Hepatocyte (in vitro differentiated cells): ENCODE data around the gene GGTA1. TPM values are rescaled to one million over a fixed set of nuclear protein-coding genes. Genes with fewer than 3 reads are reported as not detected.

ENCODE experiments used
- DNase-seq: peaks from one replicate; pipeline ENCODE4 v3.0.0-alpha.2; 2016; ENCODE audit warnings: low spot score
- H2AFZ ChIP-seq: fragments of 200-600 bp; sonication (generic); 2 replicates; pipeline ENCODE4 v1.6.0; 2016; ENCODE audit warnings: antibody characterized with exemption, mild to moderate bottlenecking
- H3K27ac ChIP-seq: fragments of 200-600 bp; sonication (generic); 2 replicates; pipeline ENCODE4 v1.5.1; 2016; ENCODE audit warnings: mild to moderate bottlenecking
- H3K27me3 ChIP-seq: fragments of 200-600 bp; sonication (generic); 2 replicates; pipeline ENCODE4 v1.6.1; 2016
- H3K36me3 ChIP-seq: fragments of 200-600 bp; sonication (generic); replicated peaks from 2 replicates; pipeline ENCODE4 v1.5.1; 2016; ENCODE audit warnings: low read depth; ENCODE audit not compliant: insufficient read depth
- H3K4me1 ChIP-seq: fragments of 200-600 bp; sonication (generic); 2 replicates; pipeline ENCODE4 v1.5.1; 2016; ENCODE audit warnings: mild to moderate bottlenecking, moderate library complexity; ENCODE audit not compliant: insufficient read depth
- H3K4me2 ChIP-seq: fragments of 200-600 bp; sonication (generic); 2 replicates; pipeline ENCODE4 v1.6.0; 2016
- H3K4me3 ChIP-seq: fragments of 200-600 bp; sonication (generic); 2 replicates; pipeline ENCODE4 v1.5.1; 2016; ENCODE audit warnings: mild to moderate bottlenecking
- H3K79me2 ChIP-seq: fragments of 200-600 bp; sonication (generic); 2 replicates; pipeline ENCODE4 v1.6.0; 2017; ENCODE audit warnings: mild to moderate bottlenecking
- H3K9me2 ChIP-seq: fragments of 200-600 bp; sonication (generic); replicated peaks from 2 replicates; pipeline ENCODE4 v1.6.0; 2017; ENCODE audit warnings: mild to moderate bottlenecking; ENCODE audit not compliant: insufficient read depth
- H3K9me3 ChIP-seq: fragments of 200-600 bp; sonication (generic); 2 replicates; pipeline ENCODE4 v1.5.1; 2016; ENCODE audit warnings: low read depth, mild to moderate bottlenecking
- H4K20me1 ChIP-seq: fragments of 200-600 bp; sonication (generic); 2 replicates; pipeline ENCODE4 v1.6.0; 2016; ENCODE audit warnings: mild to moderate bottlenecking; ENCODE audit not compliant: insufficient read depth, poor library complexity, severe bottlenecking
- CTCF ChIP-seq: fragments of 200-600 bp; sonication (generic); IDR thresholded peaks from 2 replicates; pipeline ENCODE4 v1.5.1; 2016; ENCODE audit warnings: antibody characterized with exemption, mild to moderate bottlenecking; ENCODE audit not compliant: poor library complexity
- EZH2 ChIP-seq: fragments of 200-600 bp; sonication (generic); IDR thresholded peaks from 2 replicates; pipeline ENCODE4 v1.6.1; 2016; ENCODE audit warnings: antibody characterized with exemption, mild to moderate bottlenecking, borderline replicate concordance
- EZH2phosphoT487 ChIP-seq: fragments of 200-600 bp; sonication (generic); IDR thresholded peaks from one replicate; pipeline ENCODE4 v1.6.1; 2018; ENCODE audit warnings: antibody characterized with exemption, mild to moderate bottlenecking, low read depth, moderate library complexity; ENCODE audit not compliant: unreplicated experiment, severe bottlenecking
- WGBS: methylation state at CpG from one replicate; pipeline ENCODE4 v1.1.6; 2016; ENCODE audit warnings: low lambda C conversion rate; ENCODE audit errors: missing lambda C conversion rate; 5-methylcytosine and 5-hydroxymethylcytosine counted together
- polyA plus RNA-seq: library from polyadenylated mRNA; unstranded; fragments of >200 nt; fragmentation: Nextera tagmentation; extraction: Ambion mirVana; gene quantifications from 2 replicates; pipeline ENCODE4 v1.2.1, GENCODE V29; 2016
- total RNA-seq: library from RNA; depleted of rRNA; stranded (reverse); fragments of >200 nt; gene quantifications from 2 replicates; pipeline ENCODE4 v1.2.3, GENCODE V29; 2014

The GGTA1 gene
- total and polyA plus RNA-seq, 2 experiments from 2014 or later, result 0.07 to 0.77 TPM

GRCh38 chr9:121443981-121444380, 55.7 kb downstream of the GGTA1 start:
- TF ChIP-seq CTCF (no peak), EZH2 (no peak), EZH2phosphoT487 (no peak)
- DNase-seq, result no peak
- H4K20me1 ChIP-seq, result no peaks in the 10 kb centered on the region
- H3K4me3 ChIP-seq, result no peak overlapping the region
- H3K4me2 ChIP-seq, result no peak overlapping the region
- no peaks in the 10 kb centered on the region for H3K9me2 ChIP-seq
- no peaks in the 10 kb centered on the region for H3K9me3 ChIP-seq
- H3K36me3 ChIP-seq, result no peaks in the 10 kb centered on the region
- H2AFZ ChIP-seq, result no peak overlapping the region
- no peaks in the 10 kb centered on the region for H3K27me3 ChIP-seq
- 91% methylated on average over 7 of the region's 7 CpGs for WGBS
- no peaks in the 10 kb centered on the region for H3K79me2 ChIP-seq
- peaks cover 3% of the 10 kb centered on the region for H3K4me1 ChIP-seq
- H3K27ac ChIP-seq, result no peak overlapping the region

GRCh38 chr9:121441165-121441564, 58.5 kb downstream of the GGTA1 start:
- no peaks in the 10 kb centered on the region for H3K9me3 ChIP-seq
- H3K27me3 ChIP-seq, result no peaks in the 10 kb centered on the region
- no peak overlapping the region for H3K4me3 ChIP-seq
- H3K79me2 ChIP-seq, result no peaks in the 10 kb centered on the region
- no peaks in the 10 kb centered on the region for H3K36me3 ChIP-seq
- peaks cover 3% of the 10 kb centered on the region for H3K4me1 ChIP-seq
- no peaks in the 10 kb centered on the region for H3K9me2 ChIP-seq
- no peak overlapping the region for H3K4me2 ChIP-seq
- no peak overlapping the region for H3K27ac ChIP-seq
- no peaks in the 10 kb centered on the region for H4K20me1 ChIP-seq
- DNase-seq, result no peak
- TF ChIP-seq CTCF, result no peak
- TF ChIP-seq EZH2, result no peak
- no peak for TF ChIP-seq EZH2phosphoT487
- 100% methylated on average over 1 of the region's 1 CpG for WGBS
- no peak overlapping the region for H2AFZ ChIP-seq

GRCh38 chr9:121439711-121440664, 59.7 kb downstream of the GGTA1 start:
- Histone ChIP-seq H3K9me2 (no peaks in the 10 kb centered on the region), H3K79me2 (no peaks in the 10 kb centered on the region), H3K27ac (peak overlapping the region; percentile 71), H3K27me3 (no peaks in the 10 kb centered on the region), H4K20me1 (no peaks in the 10 kb centered on the region), H3K36me3 (no peaks in the 10 kb centered on the region), H3K4me2 (no peak overlapping the region), H2AFZ (no peak overlapping the region), H3K9me3 (no peaks in the 10 kb centered on the region), H3K4me3 (no peak overlapping the region), H3K4me1 (peaks cover 3% of the 10 kb centered on the region)
- TF ChIP-seq EZH2, result no peak
- peak; percentile 38 for TF ChIP-seq CTCF
- peak; percentile 44 for DNase-seq
- WGBS, result 48% methylated on average over 8 of the region's 8 CpGs
